ENCODE data around the gene CDH2. TPM values are rescaled to one million over a fixed set of nuclear protein-coding genes. Genes with fewer than 3 reads are reported as not detected.

Gene CDH2
- total RNA-seq, 2 donors from 2014 or later, result 0.41 to 125 TPM

- H3K27me3 ChIP-seq (replicated peaks; ENCODE audit: insufficient read depth), result no peaks in the 10 kb centered on the region
- H3K36me3 ChIP-seq, result no peaks in the 10 kb centered on the region
- no peak for TF ChIP-seq POLR2AphosphoS5 (IDR thresholded peaks at IDR 0.05)
- no peak for TF ChIP-seq POLR2A (IDR thresholded peaks at IDR 0.05)
- TF ChIP-seq CTCF (IDR thresholded peaks at IDR 0.05), result no peak
- intact Hi-C loops (cut with DNase I), result no loop called here
- H3K9me3 ChIP-seq, result no peaks in the 10 kb centered on the region
- no peaks in the 10 kb centered on the region for H3K4me1 ChIP-seq (replicated peaks)
- DNase-seq (ENCODE audit: low spot score), result no peak
- H3K27ac ChIP-seq, result no peak overlapping the region
- H3K4me3 ChIP-seq, result no peak overlapping the region
- 89% methylated on average over 3 of the region's 3 CpGs for WGBS
Measured at GRCh38 chr18:28138816-28139215, 38.1 kb downstream of the CDH2 start.

- Histone ChIP-seq H3K4me3 (no peak overlapping the region), H3K9me3 (no peaks in the 10 kb centered on the region), H3K27ac (no peak overlapping the region), H3K27me3 (replicated peaks; ENCODE audit: insufficient read depth) (no peaks in the 10 kb centered on the region), H3K4me1 (replicated peaks) (no peaks in the 10 kb centered on the region), H3K36me3 (no peaks in the 10 kb centered on the region)
- intact Hi-C loops (cut with DNase I), result no loop called here
- TF ChIP-seq POLR2A (IDR thresholded peaks at IDR 0.05) (no peak), CTCF (IDR thresholded peaks at IDR 0.05) (no peak), POLR2AphosphoS5 (IDR thresholded peaks at IDR 0.05) (no peak)
- no peak for DNase-seq (ENCODE audit: low spot score)
- WGBS, result 22% methylated on average over 4 of the region's 4 CpGs
Measured at GRCh38 chr18:28136071-28136470, 40.9 kb downstream of the CDH2 start.

- no peaks in the 10 kb centered on the region for H3K36me3 ChIP-seq
- no peaks in the 10 kb centered on the region for H3K9me3 ChIP-seq
- H3K4me1 ChIP-seq (replicated peaks), result no peaks in the 10 kb centered on the region
- no peak for TF ChIP-seq CTCF (IDR thresholded peaks at IDR 0.05)
- TF ChIP-seq POLR2A (IDR thresholded peaks at IDR 0.05), result no peak
- 91% methylated on average over 7 of the region's 7 CpGs for WGBS
- H3K27me3 ChIP-seq (replicated peaks; ENCODE audit: insufficient read depth), result no peaks in the 10 kb centered on the region
- H3K4me3 ChIP-seq, result no peak overlapping the region
- no peak for DNase-seq (ENCODE audit: low spot score)
- intact Hi-C loops (cut with DNase I), result no loop called here
- no peak overlapping the region for H3K27ac ChIP-seq
Measured at GRCh38 chr18:28134774-28135173, 42.2 kb downstream of the CDH2 start.

GRCh38 chr18:28132084-28132483 is 44.8 kb downstream of the CDH2 start:
- Histone ChIP-seq H3K4me3 (no peak overlapping the region), H3K36me3 (no peaks in the 10 kb centered on the region), H3K27me3 (replicated peaks; ENCODE audit: insufficient read depth) (no peaks in the 10 kb centered on the region), H3K9me3 (no peaks in the 10 kb centered on the region), H3K4me1 (replicated peaks) (no peaks in the 10 kb centered on the region), H3K27ac (no peak overlapping the region)
- DNase-seq (ENCODE audit: low spot score), result no peak
- no peak for TF ChIP-seq CTCF (IDR thresholded peaks at IDR 0.05)
- no peak for TF ChIP-seq POLR2A (IDR thresholded peaks at IDR 0.05)
- TF ChIP-seq POLR2AphosphoS5 (IDR thresholded peaks at IDR 0.05), result no peak
- intact Hi-C loops (cut with DNase I), result no loop called here
- WGBS, result 89% methylated on average over 5 of the region's 5 CpGs

GRCh38 chr18:28128659-28128980 is 48.3 kb downstream of the CDH2 start:
- H3K27ac ChIP-seq, result no peak overlapping the region
- DNase-seq (ENCODE audit: low spot score), result no peak
- WGBS, result 91% methylated on average over 3 of the region's 3 CpGs
- no peaks in the 10 kb centered on the region for H3K36me3 ChIP-seq
- no peak overlapping the region for H3K4me3 ChIP-seq
- H3K27me3 ChIP-seq (replicated peaks; ENCODE audit: insufficient read depth), result no peaks in the 10 kb centered on the region
- no peaks in the 10 kb centered on the region for H3K9me3 ChIP-seq
- intact Hi-C loops (cut with DNase I), result no loop called here
- TF ChIP-seq POLR2AphosphoS5 (IDR thresholded peaks at IDR 0.05) (no peak), POLR2A (IDR thresholded peaks at IDR 0.05) (no peak), CTCF (IDR thresholded peaks at IDR 0.05) (no peak)
- H3K4me1 ChIP-seq (replicated peaks), result no peaks in the 10 kb centered on the region

All from prostate gland (tissue), 2 donors.